OCI-LY3 (cell line): ENCODE results near the gene HCAR2.

Experiments used
- H2AFZ ChIP-seq: fragments of 200-600, 300-600 bp; shearing (Covaris generic); 2 replicates; pipeline ENCODE4 v1.6.0; 2014; ENCODE audit warnings: antibody characterized with exemption, low read depth, low read length
- H3K27ac ChIP-seq: fragments of 200-600, 300-600 bp; sonication (generic); 2 replicates; pipeline ENCODE4 v1.5.1; 2014; ENCODE audit warnings: mild to moderate bottlenecking, low read length, moderate library complexity, mixed read lengths
- H3K27me3 ChIP-seq: fragments of 200-600, 300-600 bp; sonication (generic); 2 replicates; pipeline ENCODE4 v1.6.1; 2014; ENCODE audit warnings: low read depth, low read length, mixed read lengths
- H3K36me3 ChIP-seq: fragments of 200-600, 300-600 bp; sonication (generic); replicated peaks from 2 replicates; pipeline ENCODE3; 2014; ENCODE audit warnings: low read depth, low read length, mixed read lengths
- H3K4me1 ChIP-seq: fragments of 300-600, 200-600 bp; sonication (generic); 2 replicates; pipeline ENCODE4 v1.6.1; 2014; ENCODE audit warnings: low read length, mixed read lengths
- H3K4me2 ChIP-seq: fragments of 200-600, 300-600 bp; sonication (generic); 2 replicates; pipeline ENCODE4 v1.6.1; 2014; ENCODE audit warnings: low read length, mixed read lengths
- H3K4me3 ChIP-seq: fragments of 300-600, 200-600 bp; sonication (generic); 2 replicates; pipeline ENCODE4 v1.5.1; 2014; ENCODE audit warnings: antibody characterized with exemption, mild to moderate bottlenecking, low read length, moderate library complexity
- H3K79me2 ChIP-seq: fragments of 300-600, 200-600 bp; shearing (Covaris generic); 2 replicates; pipeline ENCODE4 v1.6.1; 2014; ENCODE audit warnings: mild to moderate bottlenecking, low read length, mixed read lengths
- H3K9ac ChIP-seq: fragments of 300-600, 200-600 bp; shearing (Covaris generic); 2 replicates; pipeline ENCODE4 v1.6.0; 2014; ENCODE audit warnings: mild to moderate bottlenecking, low read length, moderate library complexity
- H3K9me3 ChIP-seq: fragments of 200-600, 300-600 bp; shearing (Covaris generic); 2 replicates; pipeline ENCODE4 v1.6.1; 2014; ENCODE audit warnings: low read length, mixed read lengths; ENCODE audit not compliant: insufficient read depth
- H4K20me1 ChIP-seq: fragments of 200-600, 300-600 bp; sonication (generic); 2 replicates; pipeline ENCODE4 v1.6.1; 2016; ENCODE audit warnings: low read length, mixed read lengths; ENCODE audit not compliant: insufficient read depth
- CTCF ChIP-seq: fragments of 200-600, 300-600 bp; sonication (generic); IDR thresholded peaks from 2 replicates; pipeline ENCODE4 v1.5.1; 2014; ENCODE audit warnings: antibody characterized with exemption, low read length, low read depth
- EZH2phosphoT487 ChIP-seq: fragments of 200-600 bp; shearing (Covaris generic); IDR thresholded peaks from 2 replicates; pipeline ENCODE4 v1.6.1; 2018; ENCODE audit warnings: antibody characterized with exemption, mixed run types, low read depth

Gene HCAR2

DNA sequence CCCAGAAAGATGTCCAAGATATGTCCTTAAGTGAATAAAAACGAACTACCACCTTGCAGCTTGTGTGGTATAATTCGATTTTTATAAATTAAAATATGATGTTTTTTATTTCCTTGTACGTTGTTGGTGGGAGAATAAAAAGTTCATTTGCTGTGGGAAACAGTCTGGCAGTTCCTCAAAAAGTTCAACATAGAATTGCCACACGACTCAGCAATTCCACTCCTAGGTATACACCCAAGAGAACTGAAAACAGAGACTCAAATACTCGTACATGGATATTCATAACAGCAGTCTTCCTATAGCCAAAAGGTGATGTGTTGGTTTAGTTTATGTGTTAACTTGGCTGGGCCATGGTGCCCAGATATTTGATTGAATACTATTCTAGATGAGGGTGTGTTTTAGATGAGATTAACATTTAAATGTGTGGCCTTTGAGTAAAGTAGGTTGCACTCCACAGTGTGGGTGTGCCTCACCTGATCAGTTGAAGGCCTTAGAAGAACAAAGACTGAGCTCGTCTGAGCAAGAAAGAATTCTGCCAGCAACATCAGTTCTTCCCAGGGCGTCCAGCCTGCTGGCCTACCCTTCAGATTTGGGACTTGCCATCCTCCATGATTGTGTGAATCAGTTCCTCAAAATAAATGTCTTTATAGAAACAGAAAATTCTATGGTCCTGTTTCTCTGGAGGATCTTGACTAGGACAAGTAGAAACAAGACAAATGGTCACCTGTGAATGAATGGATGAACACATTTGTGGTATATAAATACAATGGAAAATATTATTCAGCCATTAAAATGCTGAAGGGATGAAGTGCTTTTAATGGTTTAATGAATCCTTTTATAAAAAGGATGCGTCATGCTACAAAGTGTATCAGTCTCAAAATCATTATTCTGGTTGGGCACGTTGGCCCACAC, 44.3 kb upstream of the HCAR2 start:
- TF ChIP-seq EZH2phosphoT487 = no peak
- TF ChIP-seq CTCF = no peak
- H3K4me1 ChIP-seq = peaks cover 10% of the 10 kb centered on the region
- no peaks in the 10 kb centered on the region for H3K27me3 ChIP-seq
- H2AFZ ChIP-seq = no peak overlapping the region; the same call in 1 of the 2 replicates
- H3K4me3 ChIP-seq = no peak overlapping the region
- H3K4me2 ChIP-seq = no peak overlapping the region
- no peaks in the 10 kb centered on the region for H3K36me3 ChIP-seq
- H3K9me3 ChIP-seq = no peaks in the 10 kb centered on the region
- no peak overlapping the region for H3K9ac ChIP-seq
- H3K79me2 ChIP-seq = no peaks in the 10 kb centered on the region
- H3K27ac ChIP-seq = no peak overlapping the region
- H4K20me1 ChIP-seq = no peaks in the 10 kb centered on the region

DNA sequence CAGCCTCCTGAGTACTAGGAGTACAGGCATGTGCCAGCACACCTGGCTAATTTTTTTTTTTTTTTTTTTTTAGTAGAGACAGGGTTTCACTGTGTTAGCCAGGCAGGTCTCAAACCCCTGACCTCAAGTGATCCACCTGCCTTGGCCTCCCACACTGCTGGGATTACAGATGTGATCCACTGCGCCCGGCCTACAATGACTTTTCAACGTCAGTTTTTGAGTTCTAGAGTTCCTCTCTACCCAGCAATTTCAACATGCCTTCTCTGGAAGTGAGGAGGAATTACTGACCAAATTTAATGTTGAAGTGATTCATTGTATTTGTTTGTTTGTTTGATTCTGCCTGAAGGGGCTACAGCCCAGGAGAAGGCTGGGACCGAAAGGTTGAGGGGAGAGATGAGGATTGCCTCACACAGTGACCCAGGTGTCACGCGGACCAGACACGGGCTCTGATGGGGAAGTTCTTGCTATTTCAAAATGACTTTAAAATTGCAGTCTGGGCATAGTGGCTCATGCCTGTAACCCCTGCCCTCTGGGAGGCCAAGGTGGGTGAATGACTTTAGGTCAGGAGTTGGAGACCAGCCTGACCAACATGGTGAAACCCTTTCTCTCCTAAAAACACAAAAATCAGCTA, 40.9 kb upstream of the HCAR2 start:
- no peak overlapping the region for H3K4me2 ChIP-seq
- no peak overlapping the region for H3K27ac ChIP-seq
- no peak overlapping the region for H3K9ac ChIP-seq
- no peaks in the 10 kb centered on the region for H3K36me3 ChIP-seq
- TF ChIP-seq CTCF (no peak), EZH2phosphoT487 (no peak)
- no peaks in the 10 kb centered on the region for H4K20me1 ChIP-seq
- no peak overlapping the region for H2AFZ ChIP-seq
- H3K9me3 ChIP-seq = no peaks in the 10 kb centered on the region
- H3K27me3 ChIP-seq = no peaks in the 10 kb centered on the region
- H3K4me1 ChIP-seq = no peaks in the 10 kb centered on the region
- no peak overlapping the region for H3K4me3 ChIP-seq
- no peaks in the 10 kb centered on the region for H3K79me2 ChIP-seq

- H2AFZ ChIP-seq = no peak overlapping the region
- no peak overlapping the region for H3K4me3 ChIP-seq
- no peak overlapping the region for H3K27ac ChIP-seq
- no peaks in the 10 kb centered on the region for H3K9me3 ChIP-seq
- H3K27me3 ChIP-seq = no peaks in the 10 kb centered on the region
- no peaks in the 10 kb centered on the region for H3K4me1 ChIP-seq
- no peak overlapping the region for H3K9ac ChIP-seq
- no peak for TF ChIP-seq EZH2phosphoT487
- TF ChIP-seq CTCF = no peak
- H3K79me2 ChIP-seq = no peaks in the 10 kb centered on the region
- no peaks in the 10 kb centered on the region for H4K20me1 ChIP-seq
- H3K4me2 ChIP-seq = no peak overlapping the region
- H3K36me3 ChIP-seq = no peaks in the 10 kb centered on the region
Observed at GRCh38 chr12:122740351-122740750, 37.2 kb upstream of the HCAR2 start.

DNA sequence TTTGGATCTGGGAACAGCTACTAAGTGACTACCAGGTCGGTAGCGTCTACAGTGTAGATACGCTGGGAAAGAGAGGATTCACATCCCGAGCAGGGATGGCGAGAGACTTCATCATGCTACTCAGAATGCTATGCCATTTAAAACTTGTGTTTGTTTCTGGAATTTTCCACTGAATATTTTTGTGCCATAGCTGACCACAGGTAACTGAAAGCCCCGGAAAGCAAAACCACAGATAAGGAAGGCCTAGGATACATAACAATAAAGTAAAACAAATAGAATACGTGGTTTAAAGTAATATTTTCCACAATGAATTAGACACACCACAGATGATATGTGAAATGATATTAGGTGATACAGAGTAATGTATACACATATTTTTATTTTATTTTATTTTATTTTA, 35.4 kb upstream of the HCAR2 start:
- H3K4me2 ChIP-seq = no peak overlapping the region

More for the DNA sequence above, 35.4 kb upstream of the HCAR2 start:
- Histone ChIP-seq H3K9ac (no peak overlapping the region), H3K27ac (no peak overlapping the region), H3K9me3 (no peaks in the 10 kb centered on the region), H3K4me3 (no peak overlapping the region), H3K27me3 (no peaks in the 10 kb centered on the region), H3K4me1 (peaks cover 2% of the 10 kb centered on the region; the same call in 1 of the 2 replicates), H2AFZ (no peak overlapping the region), H3K36me3 (no peaks in the 10 kb centered on the region), H3K79me2 (no peaks in the 10 kb centered on the region), H4K20me1 (no peaks in the 10 kb centered on the region)
- TF ChIP-seq EZH2phosphoT487 (no peak), CTCF (no peak)
